SU-DHL-6 (cell line): Measurements from ENCODE around the gene STARD8.

Experiments
- H2AFZ ChIP-seq: fragments of 200-600 bp; sonication (generic); 2 replicates; pipeline ENCODE4 v1.6.1; 2014; ENCODE audit warnings: low read depth, mild to moderate bottlenecking, moderate library complexity, mixed read lengths, antibody characterized with exemption, low read length; ENCODE audit not compliant: severe bottlenecking
- H3F3A ChIP-seq: fragments of 200-600 bp; shearing (Covaris generic); 2 replicates; pipeline ENCODE4 v1.6.0; 2016; ENCODE audit warnings: antibody characterized with exemption, mild to moderate bottlenecking; ENCODE audit not compliant: insufficient read depth
- H3K27ac ChIP-seq: fragments of 200-600 bp; sonication (generic); 2 replicates; pipeline ENCODE4 v1.5.1; 2016; ENCODE audit warnings: low read depth, mild to moderate bottlenecking, low read length, moderate library complexity, mixed read lengths
- H3K27me3 ChIP-seq: fragments of 200-600 bp; sonication (generic), shearing (Covaris generic); 2 replicates; pipeline ENCODE4 v1.6.0; 2014; ENCODE audit warnings: mild to moderate bottlenecking, low read length
- H3K36me3 ChIP-seq: fragments of 200-600 bp; sonication (generic); 2 replicates; pipeline ENCODE4 v1.6.1; 2014; ENCODE audit warnings: mild to moderate bottlenecking, low read length, mixed read lengths
- H3K4me2 ChIP-seq: fragments of 300-600, 200-600 bp; shearing (Covaris generic), sonication (generic); 2 replicates; pipeline ENCODE4 v1.6.0; 2014; ENCODE audit warnings: low read length, low read depth, mild to moderate bottlenecking; ENCODE audit not compliant: poor library complexity, severe bottlenecking
- H3K4me3 ChIP-seq: fragments of 200-600 bp; sonication (generic); 2 replicates; pipeline ENCODE4 v1.5.1; 2014; ENCODE audit warnings: antibody characterized with exemption, low read length, mild to moderate bottlenecking, mixed read lengths; ENCODE audit not compliant: insufficient read depth, poor library complexity, severe bottlenecking
- H3K79me2 ChIP-seq: fragments of 200-600 bp; sonication (generic); 2 replicates; pipeline ENCODE4 v1.6.1; 2014; ENCODE audit warnings: mild to moderate bottlenecking, low read length, moderate library complexity; ENCODE audit not compliant: insufficient read depth
- H3K9ac ChIP-seq: fragments of 200-600 bp; sonication (generic); 2 replicates; pipeline ENCODE4 v1.7.0; 2014; ENCODE audit warnings: mild to moderate bottlenecking, low read length
- H3K9me2 ChIP-seq: fragments of 200-600 bp; sonication (generic); replicated peaks from 2 replicates; pipeline ENCODE4 v1.6.1; 2014; ENCODE audit warnings: low read length; ENCODE audit not compliant: insufficient read depth
- H3K9me3 ChIP-seq: fragments of 200-600 bp; sonication (generic); 2 replicates; pipeline ENCODE4 v1.6.1; 2014; ENCODE audit warnings: low read length, mixed read lengths; ENCODE audit not compliant: insufficient read depth
- H4K20me1 ChIP-seq: fragments of 200-600 bp; sonication (generic); 2 replicates; pipeline ENCODE4 v1.6.1; 2014; ENCODE audit warnings: low read depth, mild to moderate bottlenecking, antibody characterized with exemption, low read length, moderate library complexity, mixed read lengths
- CTCF ChIP-seq: fragments of 200-600 bp; sonication (generic); IDR thresholded peaks from one replicate; pipeline ENCODE4 v1.5.1; 2017; ENCODE audit warnings: antibody characterized with exemption, mild to moderate bottlenecking, low read length, moderate library complexity; ENCODE audit not compliant: insufficient read depth, poor library complexity, severe bottlenecking
- EZH2phosphoT487 ChIP-seq: fragments of 200-600 bp; sonication (generic), shearing (Covaris generic); conservative IDR thresholded peaks from 2 replicates; pipeline ENCODE4 v1.6.1; 2018; ENCODE audit warnings: mild to moderate bottlenecking, antibody characterized with exemption, low read length, moderate library complexity, mixed read lengths

Gene STARD8

GRCh38 chrX:68693481-68694434 is 46.3 kb downstream of the STARD8 start:
- Histone ChIP-seq H3K4me3 (no peak overlapping the region), H3K9ac (no peak overlapping the region), H3K9me3 (no peaks in the 10 kb centered on the region), H4K20me1 (no peaks in the 10 kb centered on the region), H3K36me3 (no peaks in the 10 kb centered on the region), H3K4me2 (no peak overlapping the region), H3K79me2 (no peaks in the 10 kb centered on the region), H3K27ac (no peak overlapping the region), H3F3A (no peaks in the 10 kb centered on the region), H2AFZ (no peak overlapping the region), H3K9me2 (no peaks in the 10 kb centered on the region), H3K27me3 (no peaks in the 10 kb centered on the region)
- TF ChIP-seq EZH2phosphoT487 (no peak), CTCF (no peak)

GRCh38 chrX:68694435-68695205 is 47.2 kb downstream of the STARD8 start:
- Histone ChIP-seq H4K20me1 (no peaks in the 10 kb centered on the region), H3K4me3 (no peak overlapping the region), H3K27ac (no peak overlapping the region), H3F3A (no peaks in the 10 kb centered on the region), H3K9ac (no peak overlapping the region), H3K36me3 (no peaks in the 10 kb centered on the region), H3K9me2 (no peaks in the 10 kb centered on the region), H3K9me3 (no peaks in the 10 kb centered on the region), H2AFZ (no peak overlapping the region), H3K79me2 (no peaks in the 10 kb centered on the region), H3K4me2 (no peak overlapping the region), H3K27me3 (no peaks in the 10 kb centered on the region)
- TF ChIP-seq CTCF, result no peak
- TF ChIP-seq EZH2phosphoT487, result no peak

- no peak for TF ChIP-seq EZH2phosphoT487
- TF ChIP-seq CTCF, result no peak
- Histone ChIP-seq H3K27me3 (no peaks in the 10 kb centered on the region), H3K4me3 (no peak overlapping the region), H3K9me2 (no peaks in the 10 kb centered on the region), H3K36me3 (no peaks in the 10 kb centered on the region), H3K27ac (no peak overlapping the region), H3F3A (no peaks in the 10 kb centered on the region), H2AFZ (no peak overlapping the region), H3K79me2 (no peaks in the 10 kb centered on the region), H3K9me3 (no peaks in the 10 kb centered on the region), H4K20me1 (no peaks in the 10 kb centered on the region), H3K9ac (no peak overlapping the region), H3K4me2 (no peak overlapping the region)
Observed at GRCh38 chrX:68695206-68695845, 47.9 kb downstream of the STARD8 start.
